ENCODE data around the gene GOLGB1.

The GOLGB1 gene

GRCh38 chr3:121649645-121650044 lies 99.9 kb downstream of the GOLGB1 start:
- no peak overlapping the region for H3K4me3 ChIP-seq (ENCODE audit: low read depth, low read length)
- TF ChIP-seq, protein P1, sequence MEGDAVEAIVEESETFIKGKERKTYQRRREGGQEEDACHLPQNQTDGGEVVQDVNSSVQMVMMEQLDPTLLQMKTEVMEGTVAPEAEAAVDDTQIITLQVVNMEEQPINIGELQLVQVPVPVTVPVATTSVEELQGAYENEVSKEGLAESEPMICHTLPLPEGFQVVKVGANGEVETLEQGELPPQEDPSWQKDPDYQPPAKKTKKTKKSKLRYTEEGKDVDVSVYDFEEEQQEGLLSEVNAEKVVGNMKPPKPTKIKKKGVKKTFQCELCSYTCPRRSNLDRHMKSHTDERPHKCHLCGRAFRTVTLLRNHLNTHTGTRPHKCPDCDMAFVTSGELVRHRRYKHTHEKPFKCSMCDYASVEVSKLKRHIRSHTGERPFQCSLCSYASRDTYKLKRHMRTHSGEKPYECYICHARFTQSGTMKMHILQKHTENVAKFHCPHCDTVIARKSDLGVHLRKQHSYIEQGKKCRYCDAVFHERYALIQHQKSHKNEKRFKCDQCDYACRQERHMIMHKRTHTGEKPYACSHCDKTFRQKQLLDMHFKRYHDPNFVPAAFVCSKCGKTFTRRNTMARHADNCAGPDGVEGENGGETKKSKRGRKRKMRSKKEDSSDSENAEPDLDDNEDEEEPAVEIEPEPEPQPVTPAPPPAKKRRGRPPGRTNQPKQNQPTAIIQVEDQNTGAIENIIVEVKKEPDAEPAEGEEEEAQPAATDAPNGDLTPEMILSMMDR (IDR thresholded peaks at IDR 0.05; ENCODE audit: borderline replicate concordance, insufficient read depth, low read depth, low read length), result no peak

- no peak overlapping the region for H3K4me3 ChIP-seq (ENCODE audit: low read depth, low read length)
- TF ChIP-seq, protein P1 (IDR thresholded peaks at IDR 0.05; ENCODE audit: borderline replicate concordance, insufficient read depth, low read depth, low read length), result no peak
Observed at GRCh38 chr3:121648219-121648958, 101.2 kb downstream of the GOLGB1 start.

DNA sequence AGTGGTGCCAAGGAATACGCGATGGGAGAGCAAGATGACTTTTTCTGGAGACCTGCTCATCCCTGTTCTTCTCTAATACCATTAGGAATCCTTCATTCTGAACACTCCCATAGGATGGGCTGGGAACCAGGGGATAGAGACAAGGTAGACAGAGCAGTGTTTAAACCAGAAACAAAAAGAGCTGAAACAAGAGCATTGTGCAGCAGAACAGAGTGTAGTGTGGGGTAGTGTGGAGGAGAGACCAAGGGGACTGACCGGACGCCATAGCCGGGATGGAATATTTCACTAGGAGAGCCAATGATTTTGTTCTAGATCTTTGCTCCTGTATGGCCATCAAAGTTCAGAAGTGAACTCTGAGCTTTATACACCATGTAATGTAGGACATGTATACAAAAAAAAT lies 104.5 kb downstream of the GOLGB1 start:
- TF ChIP-seq, protein P1 (IDR thresholded peaks at IDR 0.05; ENCODE audit: borderline replicate concordance, insufficient read depth, low read depth, low read length), result no peak
- no peak overlapping the region for H3K4me3 ChIP-seq (ENCODE audit: low read depth, low read length)

- TF ChIP-seq, protein P1 (IDR thresholded peaks at IDR 0.05; ENCODE audit: borderline replicate concordance, insufficient read depth, low read depth, low read length), result no peak
- H3K4me3 ChIP-seq (ENCODE audit: low read depth, low read length), result no peak overlapping the region
Observed at GRCh38 chr3:121642601-121643314, 106.8 kb downstream of the GOLGB1 start.

DNA sequence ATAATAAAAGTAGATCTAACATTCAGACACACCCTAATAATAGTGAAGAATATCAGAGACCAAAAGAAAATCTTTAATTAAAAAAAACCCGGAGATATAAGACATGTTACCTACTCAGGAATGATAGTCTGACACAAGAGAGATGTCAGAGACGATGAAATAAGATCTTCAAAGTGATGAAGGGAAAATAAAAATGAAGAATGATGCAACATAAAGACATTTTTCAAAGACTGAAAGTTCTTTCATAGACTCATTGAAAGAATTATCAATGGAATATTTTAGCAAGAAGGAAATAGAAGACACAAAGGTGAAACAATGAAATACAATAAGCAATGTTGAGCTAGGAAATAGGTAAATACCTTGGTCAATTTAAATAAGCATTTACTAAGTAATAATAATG lies 108.4 kb downstream of the GOLGB1 start:
- H3K4me3 ChIP-seq (ENCODE audit: low read depth, low read length), result no peak overlapping the region

GRCh38 chr3:121637922-121638321 lies 111.6 kb downstream of the GOLGB1 start:
- H3K4me3 ChIP-seq (ENCODE audit: low read depth, low read length), result no peak overlapping the region
- TF ChIP-seq, protein P1 (IDR thresholded peaks at IDR 0.05; ENCODE audit: borderline replicate concordance, insufficient read depth, low read depth, low read length), result no peak

More for the DNA sequence above, 108.4 kb downstream of the GOLGB1 start:
- TF ChIP-seq, protein P1 (IDR thresholded peaks at IDR 0.05; ENCODE audit: borderline replicate concordance, insufficient read depth, low read depth, low read length), result no peak

GRCh38 chr3:121630355-121630754 lies 119.2 kb downstream of the GOLGB1 start:
- TF ChIP-seq, protein P1 (IDR thresholded peaks at IDR 0.05; ENCODE audit: borderline replicate concordance, insufficient read depth, low read depth, low read length), result no peak
- H3K4me3 ChIP-seq (ENCODE audit: low read depth, low read length), result no peak overlapping the region

Data from GM12875 (cell line).